GM12878 (cell line): ENCODE measurements around the gene NAP1L4. TPM values are rescaled to one million over a fixed set of nuclear protein-coding genes. Genes with fewer than 3 reads are reported as not detected.

Experiments
- ATAC-seq: fragments of 200-7000 bp; cut with Tn5 transposase; 3 replicates; pipeline ENCODE4 v1.9.1; 2020; ENCODE audit warnings: mild to moderate bottlenecking, moderate library complexity
- BruUV-seq: library from RNA; stranded (reverse); fragments of 400-500 nt; replicated peaks from 2 replicates; lab custom pipeline; 2021; lab: Mats Ljungman, UMichigan
- CTCF ChIA-PET: fragments of 300-600 bp; sonication (Branson Sonifier 250); formaldehyde crosslinking; extraction: SDS; loops from one replicate; lab custom pipeline; 2021; ENCODE audit warnings: inconsistent platforms; lab: Yijun Ruan, JAX
- POLR2A ChIA-PET: fragments of 350-600 bp; formaldehyde crosslinking; extraction: SDS; loops from one replicate; lab custom pipeline; 2021; ENCODE audit warnings: inconsistent platforms; lab: Charles Lee
- RAD21 ChIA-PET: fragments of 300-600 bp; sonication (Branson Sonifier 250); formaldehyde crosslinking; loops from one replicate; lab custom pipeline; 2023; ENCODE audit warnings: antibody characterized with exemption; ENCODE audit not compliant: unreplicated experiment; lab: Charles Lee
- SMC1A ChIA-PET: fragments of 300-600 bp; sonication (Branson Sonifier 250); formaldehyde crosslinking; loops from one replicate; lab custom pipeline; 2023; ENCODE audit not compliant: unreplicated experiment, uncharacterized antibody; lab: Charles Lee
- DNase-seq: peaks from one replicate; pipeline ENCODE4 v3.0.0-alpha.2; 2011; ENCODE audit warnings: low read depth, low spot score
- FAIRE-seq: peaks from 3 replicates; lab custom pipeline; 2011; peaks lifted over from hg19 to GRCh38; lab: Jason Lieb, UNC
- H2AFZ ChIP-seq: 2 replicates; pipeline ENCODE4 v1.6.0; 2011; ENCODE audit warnings: low read depth, low read length, control low read depth; ENCODE audit not compliant: control insufficient read depth
- H3K27ac ChIP-seq: 2 replicates; pipeline ENCODE4 v1.5.1; 2011; ENCODE audit warnings: control low read depth; ENCODE audit not compliant: control insufficient read depth, insufficient read depth
- H3K27me3 ChIP-seq, 2 experiments: replicated peaks in 1 of 2; 2 replicates each; pipeline versions ENCODE4 v1.6.0 to v1.6.1; 2011; ENCODE audit warnings: low read length in 1 of 2; ENCODE audit not compliant: control insufficient read depth in 2 of 2, insufficient read depth in 2 of 2
- H3K36me3 ChIP-seq, 2 experiments: 2 replicates each; pipeline ENCODE4 v1.5.1; 2011; ENCODE audit warnings: low read length in 1 of 2; ENCODE audit not compliant: control insufficient read depth in 2 of 2, insufficient read depth in 2 of 2
- H3K4me1 ChIP-seq: 2 replicates; pipeline ENCODE4 v1.6.1; 2011; ENCODE audit warnings: mild to moderate bottlenecking, low read length, moderate library complexity, mixed read lengths; ENCODE audit not compliant: control insufficient read depth, insufficient read depth
- H3K4me2 ChIP-seq: 2 replicates; pipeline ENCODE4 v1.6.0; 2011; ENCODE audit warnings: control low read depth; ENCODE audit not compliant: control insufficient read depth, insufficient read depth
- H3K4me3 ChIP-seq: fragments of 200-600 bp; sonication (generic); 2 replicates; pipeline ENCODE4 v1.5.1; 2016
- H3K79me2 ChIP-seq: 2 replicates; pipeline ENCODE4 v1.6.0; 2011; ENCODE audit warnings: low read length; ENCODE audit not compliant: control insufficient read depth, insufficient read depth
- H3K9ac ChIP-seq: 2 replicates; pipeline ENCODE4 v1.8.0; 2011; ENCODE audit warnings: low read length, control low read depth, mixed read lengths; ENCODE audit not compliant: control insufficient read depth, insufficient read depth
- H3K9me3 ChIP-seq: replicated peaks from 3 replicates; pipeline ENCODE4 v1.5.1; 2011; ENCODE audit warnings: mild to moderate bottlenecking, low read length; ENCODE audit not compliant: control insufficient read depth, insufficient read depth
- H4K20me1 ChIP-seq: 2 replicates; pipeline ENCODE4 v1.6.0; 2011; ENCODE audit not compliant: control insufficient read depth, insufficient read depth
- CHD2 ChIP-seq: IDR thresholded peaks from 2 replicates; pipeline ENCODE4 v1.6.1; 2011; ENCODE audit warnings: low read depth, low read length, improper control_type of control experiment, borderline replicate concordance
- ELK1 ChIP-seq: IDR thresholded peaks from 2 replicates; pipeline ENCODE4 v1.6.1; 2012; ENCODE audit warnings: low read depth, low read length, improper control_type of control experiment
- IRF3 ChIP-seq: fragments of 450-650 bp; IDR thresholded peaks from 2 replicates; pipeline ENCODE4 v1.6.1; 2014; ENCODE audit warnings: mild to moderate bottlenecking
- IRF5 ChIP-seq: fragments of 450-650 bp; IDR thresholded peaks from 2 replicates; pipeline ENCODE4 v1.6.1; 2017; ENCODE audit warnings: borderline replicate concordance
- MLLT1 ChIP-seq: fragments of 450-650 bp; IDR thresholded peaks from 2 replicates; pipeline ENCODE4 v1.6.1; 2016; ENCODE audit warnings: mild to moderate bottlenecking
- NBN ChIP-seq: fragments of 450-650 bp; IDR thresholded peaks from 2 replicates; pipeline ENCODE4 v1.6.1; 2016
- NFIC ChIP-seq: IDR thresholded peaks from 2 replicates; pipeline ENCODE4 v1.6.1; 2012; ENCODE audit warnings: low read depth, mild to moderate bottlenecking, inconsistent platforms, low read length, moderate library complexity
- NFYA ChIP-seq: IDR thresholded peaks from 2 replicates; pipeline ENCODE4 v1.6.1; 2011; ENCODE audit warnings: low read depth, mild to moderate bottlenecking, low read length, improper control_type of control experiment, borderline replicate concordance
- PAX8 ChIP-seq: fragments of 450-650 bp; IDR thresholded peaks from 2 replicates; pipeline ENCODE4 v1.6.1; 2017; ENCODE audit warnings: mild to moderate bottlenecking, moderate library complexity
- RUNX3 ChIP-seq: IDR thresholded peaks from 2 replicates; pipeline ENCODE4 v1.6.1; 2012; ENCODE audit warnings: low read length, inconsistent platforms
- SPI1 ChIP-seq: IDR thresholded peaks from 2 replicates; pipeline ENCODE4 v1.6.1; 2011; ENCODE audit warnings: low read depth, mild to moderate bottlenecking, low read length, moderate library complexity, borderline replicate concordance; ENCODE audit not compliant: insufficient read depth
- TARDBP ChIP-seq: IDR thresholded peaks from 2 replicates; pipeline ENCODE4 v1.6.1; 2016; ENCODE audit warnings: borderline replicate concordance
- TCF12 ChIP-seq: IDR thresholded peaks from 2 replicates; pipeline ENCODE4 v1.6.1; 2011; ENCODE audit warnings: low read depth, mild to moderate bottlenecking, low read length
- ZNF207 ChIP-seq: fragments of 450-650 bp; IDR thresholded peaks from 2 replicates; pipeline ENCODE4 v1.6.1; 2014; ENCODE audit warnings: antibody characterized with exemption, mild to moderate bottlenecking, borderline replicate concordance
- ZNF274 ChIP-seq: IDR thresholded peaks from one replicate; pipeline ENCODE4 v1.8.0; 2011; ENCODE audit not compliant: insufficient read length, insufficient read depth
- ZNF384 ChIP-seq: IDR thresholded peaks from 2 replicates; pipeline ENCODE4 v1.6.1; 2012; ENCODE audit warnings: low read depth, mild to moderate bottlenecking, low read length, improper control_type of control experiment, borderline replicate concordance
- WGBS: methylation state at CpG from one replicate; pipeline ENCODE4 v1.1.6; 2016; ENCODE audit warnings: low lambda C conversion rate; ENCODE audit not compliant: insufficient replicate concordance, insufficient coverage; ENCODE audit errors: missing lambda C conversion rate; 5-methylcytosine and 5-hydroxymethylcytosine counted together
- in situ Hi-C: fragments of 300-500 bp; cut with MboI; formaldehyde crosslinking; loops from 9 replicates; pipeline ENCODE4 v1.14.3; 2018; ENCODE audit warnings: mixed read lengths
- intact Hi-C: fragments of 100-400 bp; cut with micrococcal nuclease; formaldehyde crosslinking; loops from one replicate; pipeline ENCODE4 v1.14.2; 2022; ENCODE audit not compliant: unreplicated experiment
- polyA plus RNA-seq, 11 experiments: library from polyadenylated mRNA; depleted of rRNA in 4 of 11; unstranded in 6 of 11; stranded (reverse) in 5 of 11; fragments of >200 nt; fragmentation: Nextera tagmentation in 4 of 11; fragmentation: Illumina TruSeq in 1 of 11; extraction: Ambion mirVana in 4 of 11; extraction: Trizol in 1 of 11; gene quantifications; 1 replicate in 1 of 11; 2 replicates in 10 of 11; pipeline versions ENCODE4 v1.2.1 to v1.2.3, GENCODE V29; 2011 to 2016; ENCODE audit warnings: inconsistent platforms in 2 of 11, missing spikeins in 2 of 11, low read depth in 1 of 11
- total RNA-seq, 4 experiments: library from RNA; depleted of rRNA in 3 of 4; stranded (reverse); fragments of >200 nt in 3 of 4; fragmentation: Illumina TruSeq in 1 of 4; extraction: Trizol in 1 of 4; gene quantifications; 2 replicates each; pipeline versions ENCODE4 v1.2.1 to v1.2.3, GENCODE V29; 2013 to 2021

NAP1L4 gene
- total and polyA plus RNA-seq, 10 of the 15 experiments (the other 5 are each of a cell fraction or from before 2014, with no cell fraction given), result 24.8 to 198 (median 114) TPM

- ChIA-PET POLR2A (no interaction called here), CTCF (interaction anchor here (1.7 to 4.4 kb wide), 4 partner anchors 12 to 188 kb away, joined by 4 to 28 read pairs (median 11); no protein-coding TSS in a partner anchor), SMC1A (no interaction called here), RAD21 (interaction anchor here (2.2 kb wide), 1 partner anchor 11 kb away, joined by 9 read pairs; no protein-coding TSS in a partner anchor)
- TF ChIP-seq IRF3 (no peak), NBN (no peak), TARDBP (no peak), TCF12 (no peak), ZNF384 (no peak), NFIC (no peak), PAX8 (no peak), NFYA (no peak), ELK1 (no peak), ZNF207 (no peak), ZNF274 (no peak), RUNX3 (no peak), SPI1 (no peak), CHD2 (no peak), MLLT1 (no peak), IRF5 (no peak)
- peaks cover 18% of the 10 kb centered on the region for H3K4me1 ChIP-seq
- H3K79me2 ChIP-seq, result no peaks in the 10 kb centered on the region; the same call in 1 of the 2 replicates
- no peak overlapping the region for H3K9ac ChIP-seq
- DNase-seq, result no peak
- H4K20me1 ChIP-seq, result no peaks in the 10 kb centered on the region
- in situ Hi-C loops, result no loop called here
- BruUV-seq, result no TSS peak
- H3K27ac ChIP-seq, result no peak overlapping the region
- 88% methylated on average over 6 of the region's 7 CpGs for WGBS
- H3K4me3 ChIP-seq, result no peak overlapping the region
- no peaks in the 10 kb centered on the region for H3K27me3 ChIP-seq
- H3K36me3 ChIP-seq, result no peaks in the 10 kb centered on the region
- no peak overlapping the region; the same call in 1 of the 2 replicates for H3K4me2 ChIP-seq
- intact Hi-C loops, result no loop called here
- no peak for FAIRE-seq
- no peak for ATAC-seq
- no peak overlapping the region for H2AFZ ChIP-seq
- no peaks in the 10 kb centered on the region; the same call in 2 of the 3 replicates for H3K9me3 ChIP-seq
These were observed 88.5 kb downstream of the NAP1L4 start for GRCh38 chr11:2903672-2904011.
